Measurements from ENCODE around the gene TIFAB. TPM values are rescaled to one million over a fixed set of nuclear protein-coding genes. Genes with fewer than 3 reads are reported as not detected.

The TIFAB gene
- polyA plus RNA-seq, 1 of the 3 experiments (the other 2 are of a cell fraction) = not detected

GRCh38 chr5:135451581-135452320 lies 400 bp downstream of the TIFAB start:
- no peak for TF ChIP-seq SMC3 (IDR thresholded peaks at IDR 0.05; ENCODE audit: low read depth, low read length)
- TF ChIP-seq MAX (IDR thresholded peaks at IDR 0.05; ENCODE audit: low read depth) = no peak
- TF ChIP-seq TAF1 (IDR thresholded peaks at IDR 0.05; ENCODE audit: borderline replicate concordance, low read depth, low read length) = no peak
- no peak for TF ChIP-seq CHD2 (IDR thresholded peaks at IDR 0.05; ENCODE audit: low read length, partially characterized antibody)
- TF ChIP-seq EP300 (IDR thresholded peaks at IDR 0.05; ENCODE audit: borderline replicate concordance in 1 of 2, low read depth in 1 of 2, low read length in 1 of 2) = no peak
- TF ChIP-seq POLR2AphosphoS5 (IDR thresholded peaks at IDR 0.05; ENCODE audit: low read depth, low read length) = no peak
- TF ChIP-seq JUND (IDR thresholded peaks at IDR 0.05) = no peak
- TF ChIP-seq TCF12 (IDR thresholded peaks at IDR 0.05) = no peak
- TF ChIP-seq FOSL2 (IDR thresholded peaks at IDR 0.05; ENCODE audit: borderline replicate concordance, low read depth) = no peak
- Histone ChIP-seq H3K9ac (no peak overlapping the region), H3K4me3 (ENCODE audit: low read depth in 2 of 2, low read length in 1 of 2) (no peak overlapping the region), H3K4me2 (no peak overlapping the region), H4K20me1 (ENCODE audit: insufficient read depth) (no peaks in the 10 kb centered on the region), H3F3A (replicated peaks; ENCODE audit: insufficient read depth) (no peaks in the 10 kb centered on the region), H3K27me3 (ENCODE audit: insufficient read depth) (peaks cover 27% of the 10 kb centered on the region), H3K36me3 (replicated peaks in 1 of 2; ENCODE audit: control insufficient read depth in 1 of 2, insufficient read depth in 2 of 2, low read length in 1 of 2) (no peaks in the 10 kb centered on the region), H3K9me2 (no peaks in the 10 kb centered on the region), H2AFZ (ENCODE audit: low read depth) (no peak overlapping the region), H3K4me1 (ENCODE audit: control insufficient read depth in 1 of 2, insufficient read depth in 2 of 2, low read depth in 1 of 2, low read length in 1 of 2) (no peaks in the 10 kb centered on the region), H3K9me3 (no peaks in the 10 kb centered on the region), H3K79me2 (ENCODE audit: insufficient read depth) (no peaks in the 10 kb centered on the region), H3K27ac (ENCODE audit: low read depth in 2 of 2, low read length in 1 of 2) (no peak overlapping the region)
- 66% methylated on average over 12 of the region's 17 CpGs for WGBS (ENCODE audit: low lambda C conversion rate)
- POLR2A ChIA-PET = no interaction called here
- DNase-seq = no peak
- CTCF ChIA-PET = interaction anchor here (0.6 to 2.5 kb wide), 3 partner anchors 10 to 14 kb away, joined by 3 to 12 read pairs (median 3); no protein-coding TSS in a partner anchor

GRCh38 chr5:135450952-135451351 lies 1.2 kb downstream of the TIFAB start:
- no peak overlapping the region for H3K4me3 ChIP-seq (ENCODE audit: low read depth in 2 of 2, low read length in 1 of 2)
- no peaks in the 10 kb centered on the region for H4K20me1 ChIP-seq (ENCODE audit: insufficient read depth)
- CTCF ChIA-PET = interaction anchor here (1.1 to 5.5 kb wide), 5 partner anchors 11 to 110 kb away, joined by 3 to 30 read pairs (median 16); no protein-coding TSS in a partner anchor
- no peak for DNase-seq
- no peaks in the 10 kb centered on the region for H3F3A ChIP-seq (replicated peaks; ENCODE audit: insufficient read depth)
- WGBS (ENCODE audit: low lambda C conversion rate) = 72% methylated on average over 2 of the region's 2 CpGs
- no peaks in the 10 kb centered on the region for H3K4me1 ChIP-seq (ENCODE audit: control insufficient read depth in 1 of 2, insufficient read depth in 2 of 2, low read depth in 1 of 2, low read length in 1 of 2)
- no peaks in the 10 kb centered on the region for H3K9me3 ChIP-seq
- no peak overlapping the region for H3K27ac ChIP-seq (ENCODE audit: low read depth in 2 of 2, low read length in 1 of 2)
- no peak for TF ChIP-seq USF1 (IDR thresholded peaks at IDR 0.05; ENCODE audit: borderline replicate concordance, low read depth)
- no peak for TF ChIP-seq RAD21 (IDR thresholded peaks at IDR 0.05; ENCODE audit: low read length)
- no peak for TF ChIP-seq ELF1 (IDR thresholded peaks at IDR 0.05)
- no peak for TF ChIP-seq IRF3 (IDR thresholded peaks at IDR 0.05; ENCODE audit: low read depth, low read length)
- TF ChIP-seq USF2 (IDR thresholded peaks at IDR 0.05; ENCODE audit: borderline replicate concordance, low read depth, low read length) = no peak
- TF ChIP-seq FOXM1 (IDR thresholded peaks at IDR 0.05; ENCODE audit: low read depth) = no peak
- TF ChIP-seq GABPA (IDR thresholded peaks at IDR 0.05; ENCODE audit: low read depth) = no peak
- TF ChIP-seq FOXJ3 (CRISPR knock-in tag; IDR thresholded peaks at IDR 0.05) = no peak
- no peak for TF ChIP-seq MEF2A (IDR thresholded peaks at IDR 0.05; ENCODE audit: borderline replicate concordance, low read depth)
- TF ChIP-seq SMC3 (IDR thresholded peaks at IDR 0.05; ENCODE audit: low read depth, low read length) = no peak
- TF ChIP-seq TAF1 (IDR thresholded peaks at IDR 0.05; ENCODE audit: borderline replicate concordance, low read depth, low read length) = no peak
- no peak for TF ChIP-seq REST (IDR thresholded peaks at IDR 0.05; ENCODE audit: low read depth, low read length)
- no peak for TF ChIP-seq PBX3 (IDR thresholded peaks at IDR 0.05)
- POLR2A ChIA-PET = no interaction called here
- H3K36me3 ChIP-seq (replicated peaks in 1 of 2; ENCODE audit: control insufficient read depth in 1 of 2, insufficient read depth in 2 of 2, low read length in 1 of 2) = no peaks in the 10 kb centered on the region
- H3K9me2 ChIP-seq = no peaks in the 10 kb centered on the region
- H3K9ac ChIP-seq = no peak overlapping the region
- no peaks in the 10 kb centered on the region for H3K79me2 ChIP-seq (ENCODE audit: insufficient read depth)
- no peak overlapping the region for H2AFZ ChIP-seq (ENCODE audit: low read depth)
- no peak overlapping the region for H3K4me2 ChIP-seq
- peaks cover 27% of the 10 kb centered on the region for H3K27me3 ChIP-seq (ENCODE audit: insufficient read depth)
